HTERT RPE-1 (cell line): ENCODE results near the gene CRYBG2.
"Not testable (repeated sequence)": the region's sequence is repeated elsewhere in the genome, so short reads cannot be mapped to it uniquely, and the experiment has no call there.

Experiments
- in situ Hi-C: fragments of 300-500 bp; cut with MboI; formaldehyde crosslinking; loops from 4 replicates; pipeline ENCODE4 v1.14.3; 2020; ENCODE audit warnings: low sequenced_read_pairs

Gene CRYBG2

GRCh38 chr1:26353976-26354820 is at the start of gene CRYBG2:
TSS of gene CRYBG2 (minus strand) at chr1:26354130. CDS start at chr1:26346657, 7,473 bp downstream.
- in situ Hi-C loops, result no loop called here

GRCh38 chr1:26403656-26404055 is 49.7 kb upstream of the CRYBG2 start:
- in situ Hi-C loops, result no loop called here

GRCh38 chr1:26401891-26402290 is 48.0 kb upstream of the CRYBG2 start:
- in situ Hi-C loops, result no loop called here

GRCh38 chr1:26399034-26399433 is 45.1 kb upstream of the CRYBG2 start:
- in situ Hi-C loops, result no loop called here

- in situ Hi-C loops, result no loop called here
Measured at GRCh38 chr1:26395754-26396153, 41.8 kb upstream of the CRYBG2 start.

- in situ Hi-C loops, result no loop called here
Measured at GRCh38 chr1:26391450-26391849, 37.5 kb upstream of the CRYBG2 start.

GRCh38 chr1:26389604-26390247 is 35.8 kb upstream of the CRYBG2 start:
- in situ Hi-C loops, result no loop called here

- in situ Hi-C loops, result no loop called here
Measured at GRCh38 chr1:26388791-26389445, 35.0 kb upstream of the CRYBG2 start.

- in situ Hi-C loops, result no loop called here
Measured at GRCh38 chr1:26387447-26387846, 33.5 kb upstream of the CRYBG2 start.

- in situ Hi-C loops, result not testable (repeated sequence)
Measured at GRCh38 chr1:26385063-26385462, 31.1 kb upstream of the CRYBG2 start.

- in situ Hi-C loops, result no loop called here
Measured at GRCh38 chr1:26384076-26384475, 30.1 kb upstream of the CRYBG2 start.

- in situ Hi-C loops, result no loop called here
Measured at GRCh38 chr1:26378879-26379251, 24.9 kb upstream of the CRYBG2 start.

- in situ Hi-C loops, result no loop called here
Measured at GRCh38 chr1:26378088-26378878, 24.4 kb upstream of the CRYBG2 start.

GRCh38 chr1:26376050-26376449 is 22.1 kb upstream of the CRYBG2 start:
- in situ Hi-C loops, result no loop called here

- in situ Hi-C loops, result no loop called here
Measured at GRCh38 chr1:26375081-26375480, 21.2 kb upstream of the CRYBG2 start.

GRCh38 chr1:26374361-26374760 is 20.4 kb upstream of the CRYBG2 start:
- in situ Hi-C loops, result not testable (repeated sequence)

GRCh38 chr1:26373789-26374188 is 19.9 kb upstream of the CRYBG2 start:
- in situ Hi-C loops, result no loop called here

- in situ Hi-C loops, result no loop called here
Measured at GRCh38 chr1:26373281-26373680, 19.4 kb upstream of the CRYBG2 start.

GRCh38 chr1:26372611-26373010 is 18.7 kb upstream of the CRYBG2 start, which contains the start of gene ZNF683:
TSS of gene ZNF683 (minus strand) at chr1:26372750. CDS start at chr1:26368571, 4,179 bp downstream.
- in situ Hi-C loops, result not testable (repeated sequence)

GRCh38 chr1:26372039-26372438 is 18.1 kb upstream of the CRYBG2 start:
- in situ Hi-C loops, result no loop called here
